Stimulated activated naive CD4-positive, alpha-beta T cell (primary cell): ENCODE results near the gene ZNF319.

Experiments used
- DNase-seq, 6 experiments: peaks; one replicate each; lab custom pipeline; 2025; lab: John Stamatoyannopoulos, UW

ZNF319 gene

GRCh38 chr16:57956270-57956808 is 44.1 kb downstream of the ZNF319 start:
- no peak for DNase-seq

DNA sequence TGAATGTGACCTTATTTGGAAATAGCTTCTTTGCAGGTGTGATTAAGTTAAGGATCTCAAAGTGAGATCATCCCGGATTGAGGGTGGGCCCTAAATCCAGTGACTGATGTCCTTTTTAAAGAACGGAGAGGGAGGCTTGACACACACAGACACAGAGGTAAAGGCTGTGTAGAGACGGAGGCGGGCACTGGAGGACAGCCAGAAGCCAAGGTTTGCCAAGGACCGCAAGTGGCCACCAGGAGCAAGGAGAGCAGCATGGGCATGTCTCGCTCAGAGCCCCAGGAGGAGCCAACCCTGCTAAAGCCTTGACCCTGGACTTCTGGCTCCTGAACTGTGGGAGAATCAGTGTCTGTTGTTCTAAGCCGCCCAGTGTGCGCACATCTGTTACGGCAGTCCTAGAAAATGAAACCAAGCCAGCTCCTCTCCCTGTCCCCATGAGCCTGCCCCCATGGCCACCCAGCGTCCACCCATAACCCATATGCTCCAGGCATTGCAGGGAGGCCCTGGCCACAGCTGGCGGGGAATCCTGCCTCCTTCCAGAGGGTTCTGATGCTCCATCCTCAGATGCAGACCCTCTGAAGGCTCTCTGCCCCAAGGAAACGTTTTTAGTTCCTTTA is 44.8 kb downstream of the ZNF319 start:
- no peak for DNase-seq

DNA sequence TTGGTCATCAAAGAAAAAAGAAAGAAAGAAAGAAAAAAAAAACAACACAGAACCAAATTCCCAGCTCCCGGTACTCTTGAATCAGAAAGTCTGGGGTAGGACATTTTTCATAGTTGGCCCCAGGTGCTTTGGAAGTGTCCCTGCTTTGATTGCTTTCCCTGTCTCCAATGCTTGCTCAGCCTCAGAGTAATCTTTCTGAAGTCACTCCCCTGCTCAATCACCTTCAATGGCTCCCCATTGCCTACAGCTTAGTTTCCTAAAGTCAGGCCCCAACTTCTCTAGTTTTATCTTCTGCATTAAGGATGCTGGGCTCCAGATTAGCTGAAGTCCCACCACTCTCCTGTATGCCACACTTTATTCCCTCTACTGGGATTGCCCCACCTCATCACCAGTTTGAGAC is 46.6 kb downstream of the ZNF319 start:
- no peak for DNase-seq

- DNase-seq, result no peak
Observed at GRCh38 chr16:57952909-57953308, 47.6 kb downstream of the ZNF319 start.

DNA sequence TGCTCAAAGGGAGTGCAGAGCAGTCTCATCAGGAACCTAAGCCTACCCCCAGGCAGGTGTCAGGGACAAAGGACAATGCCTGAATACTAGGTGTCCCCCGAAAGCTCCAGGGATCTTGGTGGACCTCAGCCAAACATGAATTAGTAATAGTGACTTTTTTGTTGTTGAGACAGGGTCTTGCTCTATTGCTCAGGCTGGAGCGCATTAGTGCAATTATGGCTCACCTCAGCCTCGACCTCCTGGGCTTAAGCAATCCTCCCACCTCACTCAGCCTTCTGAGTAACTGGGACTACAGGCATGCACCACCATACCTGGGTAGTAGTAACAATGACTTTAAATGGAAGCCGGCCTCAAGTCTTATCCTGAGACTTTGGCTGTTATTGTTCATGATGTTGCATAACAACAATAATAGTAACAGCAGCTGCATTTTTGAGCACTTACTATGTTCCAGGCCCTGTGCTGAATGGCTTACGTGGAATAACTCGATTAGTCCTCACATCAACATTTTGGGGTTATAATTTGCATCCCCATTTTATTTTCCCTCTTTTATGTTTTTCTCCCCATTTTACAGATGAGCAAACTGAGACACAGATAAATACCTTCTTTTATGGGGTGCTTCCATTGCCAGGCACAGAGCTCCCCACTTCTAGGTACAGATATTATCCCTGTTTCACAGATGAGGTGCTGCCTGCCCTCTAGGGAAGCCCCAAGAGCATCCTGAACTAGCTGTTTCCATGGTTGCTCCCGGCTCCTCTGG is 49.1 kb downstream of the ZNF319 start:
- no peak for DNase-seq

DNA sequence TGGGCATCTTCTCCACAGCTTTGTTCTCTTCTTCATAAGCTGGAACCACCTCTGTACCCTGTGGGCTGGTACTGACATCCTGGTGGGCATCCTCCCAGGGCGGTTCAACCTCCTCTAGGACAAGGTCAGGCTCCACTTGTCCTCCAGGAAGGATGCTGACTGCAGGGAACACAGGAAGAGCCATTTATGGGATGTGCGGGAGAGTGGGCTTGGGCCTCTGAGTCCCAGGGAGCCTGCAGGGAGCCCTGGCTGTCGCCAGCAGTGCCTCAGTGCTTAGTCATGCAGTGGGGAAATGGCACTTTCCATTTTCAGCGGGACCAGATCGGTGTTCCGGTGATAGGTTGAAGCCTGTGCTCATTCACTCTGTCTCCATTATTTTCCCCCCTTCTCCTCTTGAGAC is 50.1 kb downstream of the ZNF319 start:
- no peak for DNase-seq

DNA sequence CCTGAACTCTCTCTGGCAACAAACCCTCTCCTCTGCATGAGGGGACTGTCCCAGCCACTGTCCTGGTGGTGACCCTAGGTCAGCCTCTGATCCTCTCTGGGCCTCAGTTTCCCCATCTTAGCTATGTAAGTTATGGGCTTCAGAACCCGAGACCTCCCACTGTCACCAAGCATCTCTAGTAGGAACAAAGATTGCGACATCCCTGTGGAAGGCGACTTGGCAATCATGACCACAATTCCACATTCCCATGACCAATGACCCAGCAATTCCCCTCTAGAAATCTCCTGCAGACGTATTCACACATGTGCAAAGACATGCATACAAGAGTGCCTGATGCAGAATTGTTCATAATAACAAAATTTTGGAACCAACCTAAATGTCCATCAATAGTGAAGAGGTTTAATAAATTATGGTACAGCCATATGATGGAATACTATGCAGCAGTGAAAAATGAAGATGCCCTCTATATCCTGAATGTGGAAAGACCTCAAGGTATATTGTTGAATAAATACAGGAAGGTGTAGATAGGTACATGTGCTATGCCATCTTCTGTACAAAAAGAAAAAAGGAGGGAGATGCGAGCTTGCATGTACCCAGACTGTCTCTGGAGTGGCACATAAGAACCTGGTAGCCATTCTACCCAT is 50.8 kb downstream of the ZNF319 start:
- DNase-seq, result no peak

DNA sequence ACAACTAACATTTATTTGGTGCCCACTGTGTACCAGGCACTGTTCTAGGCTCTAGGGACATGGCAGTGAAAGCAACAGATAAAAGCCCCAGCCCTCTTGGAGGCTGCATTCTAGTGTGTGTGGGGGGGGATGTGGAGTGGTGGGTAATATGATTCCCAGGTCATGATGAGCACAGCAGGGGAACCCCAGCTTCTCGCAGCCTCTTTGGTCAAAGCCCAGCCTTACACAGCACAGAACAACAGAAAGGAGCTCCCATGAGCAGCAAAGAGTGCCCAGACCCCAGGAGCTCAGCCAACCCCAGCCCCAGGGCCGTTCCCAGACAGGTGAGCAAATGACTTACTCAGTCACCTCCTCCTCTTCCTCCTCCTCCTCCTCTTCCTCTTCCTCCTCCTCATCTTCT is 51.5 kb downstream of the ZNF319 start:
- DNase-seq, result no peak

DNA sequence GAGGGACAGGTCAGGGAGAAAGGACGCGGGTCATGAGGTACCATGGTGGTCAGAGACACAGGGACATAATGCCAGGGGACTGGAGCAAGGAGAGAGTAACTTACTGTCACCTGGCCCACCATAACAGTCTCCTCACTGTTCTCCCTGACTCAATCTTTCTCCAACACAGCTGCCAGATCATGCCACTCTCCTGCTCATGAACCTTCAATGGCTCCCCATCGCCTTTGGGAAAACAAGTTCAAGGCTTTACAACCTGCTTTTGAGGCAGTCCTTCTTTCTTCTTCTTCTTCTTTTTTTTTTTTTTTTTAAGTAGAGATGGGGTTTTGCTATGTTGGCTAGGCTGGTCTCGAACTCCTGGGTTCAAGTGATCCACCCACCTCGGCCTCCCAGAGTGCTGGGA is 52.4 kb downstream of the ZNF319 start:
- DNase-seq, result no peak

DNA sequence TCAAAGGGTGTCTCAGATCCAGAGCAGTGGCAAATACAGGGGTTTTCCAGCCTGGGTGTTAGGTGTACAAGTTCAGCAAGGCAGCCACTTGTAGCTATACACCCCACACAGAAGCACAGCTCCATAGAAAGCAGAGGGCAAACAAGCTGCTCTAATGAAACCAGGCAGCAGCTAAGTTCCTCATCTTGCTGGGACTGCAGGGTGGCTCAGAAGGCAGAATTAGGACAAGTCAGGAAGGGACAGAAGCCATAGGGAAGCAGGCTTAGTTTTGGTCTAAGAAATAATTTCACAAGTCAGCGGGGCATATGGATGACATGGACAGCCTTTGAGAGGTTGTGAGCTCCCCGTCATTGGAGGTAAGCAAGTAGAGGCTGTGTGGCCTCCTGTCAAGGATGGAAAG is 53.2 kb downstream of the ZNF319 start:
- no peak for DNase-seq

GRCh38 chr16:57946181-57946801 is 54.2 kb downstream of the ZNF319 start:
- DNase-seq, result no peak

DNA sequence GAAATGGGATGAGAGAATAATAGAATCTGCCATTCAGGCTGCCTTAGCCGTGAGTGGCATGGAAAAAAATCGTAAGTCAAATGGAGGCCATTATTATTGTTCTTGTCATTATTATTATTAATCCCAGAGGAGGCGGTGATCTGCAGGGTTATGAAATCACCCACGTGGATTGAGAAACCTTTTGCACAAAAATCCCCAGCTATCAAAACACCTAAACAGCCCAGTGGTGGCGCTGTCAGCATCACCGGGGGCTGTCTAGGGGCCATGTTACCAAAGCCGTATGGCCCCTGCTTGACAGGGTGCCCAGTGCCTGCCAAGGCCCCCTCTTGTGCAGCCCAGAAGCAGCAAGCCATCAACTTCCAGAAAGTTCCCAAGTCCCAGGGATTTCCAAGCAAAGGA is 54.7 kb downstream of the ZNF319 start:
- no peak for DNase-seq

- no peak for DNase-seq
Observed at GRCh38 chr16:57944970-57945739, 55.3 kb downstream of the ZNF319 start.
